Measurements from ENCODE around the gene TRAK1. TPM values are rescaled to one million over a fixed set of nuclear protein-coding genes. Genes with fewer than 3 reads are reported as not detected.
"Not testable (repeated sequence)": the region's sequence is repeated elsewhere in the genome, so short reads cannot be mapped to it uniquely, and the experiment has no call there.

TRAK1 gene
- total and polyA plus RNA-seq, 2 of the 4 experiments (the other 2 are of a cell fraction) = 25.6 to 28.1 TPM

DNA sequence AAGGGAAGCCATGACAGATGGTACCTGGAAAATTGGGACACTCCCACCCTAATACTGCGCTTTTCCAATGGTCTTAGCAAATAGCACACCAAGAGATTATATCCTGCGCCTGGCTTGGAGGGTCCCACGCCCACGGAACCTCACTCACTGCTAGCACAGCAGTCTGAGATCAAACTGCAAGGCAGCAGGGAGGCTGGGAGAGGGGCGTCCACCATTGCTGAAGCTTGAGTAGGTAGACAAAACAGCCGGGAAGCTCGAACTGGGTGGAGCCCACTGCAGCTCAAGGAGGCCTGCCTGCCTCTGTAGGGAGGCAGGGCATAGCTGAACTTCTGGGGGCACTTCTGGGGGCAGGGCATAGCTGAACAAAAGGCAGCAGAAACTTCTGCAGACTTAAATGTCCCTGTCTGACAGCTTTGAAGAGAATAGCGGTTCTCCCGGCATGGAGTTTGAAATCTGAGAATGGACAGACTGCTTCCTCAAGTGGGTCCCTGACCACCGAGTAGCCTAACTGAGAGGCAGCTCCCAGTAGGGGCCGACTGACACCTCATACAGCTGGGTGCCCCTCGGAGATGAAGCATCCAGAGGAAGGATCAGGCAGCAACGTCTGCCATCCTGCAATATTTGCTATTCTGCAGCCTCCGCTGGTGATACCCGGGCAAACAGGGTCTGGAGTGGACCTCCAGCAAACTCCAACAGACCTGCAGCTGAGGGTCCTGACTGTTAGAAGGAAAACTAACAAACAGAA lies 12.9 kb downstream of the TRAK1 start:
- BruUV-seq (replicated peaks); H2AK9ac ChIP-seq (replicated peaks; ENCODE audit: low read depth, low read length, poor library complexity); H3K27ac ChIP-seq (ENCODE audit: insufficient read depth, low read length); H4K20me1 ChIP-seq (ENCODE audit: insufficient read depth, low read length); H3K9me1 ChIP-seq (ENCODE audit: insufficient read depth, low read length); H3K36me3 ChIP-seq (ENCODE audit: control insufficient read depth, insufficient read depth, low read length); H3K56ac ChIP-seq (ENCODE audit: extremely low read depth, insufficient read depth, low read length); ATAC-seq (ENCODE audit: low read depth); H2AFZ ChIP-seq (replicated peaks; ENCODE audit: low read length, poor library complexity); H3K23ac ChIP-seq (ENCODE audit: low read depth, low read length); H3K9ac ChIP-seq (ENCODE audit: low read depth, low read length); H3K4me3 ChIP-seq (ENCODE audit: insufficient read depth, low read depth, low read length); H3K14ac ChIP-seq (replicated peaks; ENCODE audit: low read depth, low read length); H4K91ac ChIP-seq (ENCODE audit: insufficient read depth, low read depth, low read length); H2AK5ac ChIP-seq (ENCODE audit: low read depth, low read length); H3K27me3 ChIP-seq (ENCODE audit: control insufficient read depth, insufficient read depth, low read length); H4K8ac ChIP-seq (ENCODE audit: low read depth in 2 of 2, low read length in 2 of 2); H3K4ac ChIP-seq (ENCODE audit: low read depth, low read length); H3K4me2 ChIP-seq (ENCODE audit: low read depth, low read length); H3K9me3 ChIP-seq (ENCODE audit: control insufficient read depth, insufficient read depth, low read length); H2BK20ac ChIP-seq (ENCODE audit: low read depth, low read length); POLR2A ChIA-PET (ENCODE audit: unreplicated experiment); dilution Hi-C loops (cut with HindIII; ENCODE audit: low sequenced_read_pairs, unreplicated experiment); H3K18ac ChIP-seq (ENCODE audit: low read depth, low read length); H2BK15ac ChIP-seq (ENCODE audit: low read depth, low read length); DNase-seq; H2BK120ac ChIP-seq (ENCODE audit: low read depth, low read length); H4K5ac ChIP-seq (ENCODE audit: low read depth, low read length); H2BK5ac ChIP-seq (ENCODE audit: low read depth, low read length, poor library complexity, severe bottlenecking): not testable (repeated sequence)
- CTCF ChIA-PET = interaction anchor here (0.9 kb wide), 1 partner anchor 87 kb away, joined by 3 read pairs; no protein-coding TSS in a partner anchor
- intact Hi-C loops (cut with micrococcal nuclease) (loop anchor here (5.0 kb wide), 1 partner anchor 88 kb away; no protein-coding TSS in a partner anchor), in situ Hi-C loops (cut with MboI; ENCODE audit: low sequenced_read_pairs) (loop anchor here (5.0 to 25.0 kb wide), 2 partner anchors 212 to 333 kb away; no protein-coding TSS in a partner anchor)
- Histone ChIP-seq H3K79me1 (ENCODE audit: low read depth in 1 of 2, low read length in 2 of 2) (peaks cover 8 to 32% of the 10 kb centered on the region in 2 experiments; a peak in 3 of 4 replicates), H3K4me1 (ENCODE audit: control insufficient read depth, insufficient read depth, low read length) (peaks cover 10% of the 10 kb centered on the region)
- WGBS, 2 experiments (ENCODE audit: extremely low coverage in 2 of 2, insufficient read length in 1 of 2) = 94% methylated on average over 2 of the region's 15 CpGs; no CpG with 5 or more reads in 1 of the 2 experiments

GRCh38 chr3:42105994-42106393 lies 14.8 kb downstream of the TRAK1 start:
- H2BK5ac ChIP-seq (ENCODE audit: low read depth, low read length, poor library complexity, severe bottlenecking); H3K4ac ChIP-seq (ENCODE audit: low read depth, low read length); H2BK20ac ChIP-seq (ENCODE audit: low read depth, low read length); H2BK120ac ChIP-seq (ENCODE audit: low read depth, low read length); H4K91ac ChIP-seq (ENCODE audit: insufficient read depth, low read depth, low read length); H3K9me3 ChIP-seq (ENCODE audit: control insufficient read depth, insufficient read depth, low read length); H3K27ac ChIP-seq (ENCODE audit: insufficient read depth, low read length); H3K4me3 ChIP-seq (ENCODE audit: insufficient read depth, low read depth, low read length); DNase-seq; H3K4me1 ChIP-seq (ENCODE audit: control insufficient read depth, insufficient read depth, low read length); H3K9ac ChIP-seq (ENCODE audit: low read depth, low read length); H4K20me1 ChIP-seq (ENCODE audit: insufficient read depth, low read length); H2AK5ac ChIP-seq (ENCODE audit: low read depth, low read length); ATAC-seq (ENCODE audit: low read depth); H2AK9ac ChIP-seq (replicated peaks; ENCODE audit: low read depth, low read length, poor library complexity); CTCF ChIA-PET; H3K27me3 ChIP-seq (ENCODE audit: control insufficient read depth, insufficient read depth, low read length); dilution Hi-C loops (cut with HindIII; ENCODE audit: low sequenced_read_pairs, unreplicated experiment); H3K9me1 ChIP-seq (ENCODE audit: insufficient read depth, low read length); H3K23ac ChIP-seq (ENCODE audit: low read depth, low read length); BruUV-seq (replicated peaks); H2AFZ ChIP-seq (replicated peaks; ENCODE audit: low read length, poor library complexity); H4K8ac ChIP-seq (ENCODE audit: low read depth in 2 of 2, low read length in 2 of 2); H3K56ac ChIP-seq (ENCODE audit: extremely low read depth, insufficient read depth, low read length); intact Hi-C loops (cut with micrococcal nuclease); H3K4me2 ChIP-seq (ENCODE audit: low read depth, low read length); H3K36me3 ChIP-seq (ENCODE audit: control insufficient read depth, insufficient read depth, low read length); H3K14ac ChIP-seq (replicated peaks; ENCODE audit: low read depth, low read length); POLR2A ChIA-PET (ENCODE audit: unreplicated experiment); H4K5ac ChIP-seq (ENCODE audit: low read depth, low read length); H3K18ac ChIP-seq (ENCODE audit: low read depth, low read length); H2BK15ac ChIP-seq (ENCODE audit: low read depth, low read length): not testable (repeated sequence)
- H3K79me1 ChIP-seq (ENCODE audit: low read depth in 1 of 2, low read length in 2 of 2) = peaks cover 8 to 23% of the 10 kb centered on the region in 2 experiments; a peak in 3 of 4 replicates
- in situ Hi-C loops (cut with MboI; ENCODE audit: low sequenced_read_pairs) = loop anchor here (25.0 kb wide), 1 partner anchor 331 kb away; no protein-coding TSS in a partner anchor
- no CpG with 5 or more reads among the region's 2 CpGs for WGBS, 2 experiments (ENCODE audit: extremely low coverage in 2 of 2, insufficient read length in 1 of 2)
